WTC11 (cell line): Measurements from ENCODE around the gene STARD5. TPM values are rescaled to one million over a fixed set of nuclear protein-coding genes. Genes with fewer than 3 reads are reported as not detected.

Experiments
- ATAC-seq: fragments of 200-7000 bp; cut with Tn5 transposase; 2 replicates; pipeline ENCODE4 v1.10.0; 2021; ENCODE audit warnings: mild to moderate bottlenecking, moderate library complexity
- CTCF ChIA-PET: fragments of 300-600 bp; sonication (Branson Sonifier 250); formaldehyde crosslinking; loops from one replicate; lab custom pipeline; 2021; ENCODE audit warnings: antibody characterized with exemption; lab: Charles Lee
- POLR2A ChIA-PET: fragments of 350-600 bp; sonication (Branson Sonifier 250); formaldehyde crosslinking; loops from one replicate; lab custom pipeline; 2021; ENCODE audit warnings: antibody characterized with exemption; lab: Charles Lee
- DNase-seq: peaks from one replicate; pipeline ENCODE4 v3.0.0; 2021; ENCODE audit warnings: low spot score
- H3K27ac Mint-ChIP-seq: 2 replicates; pipeline ENCODE4 v1.8.0; 2021; ENCODE audit warnings: mixed read lengths
- H3K27me3 Mint-ChIP-seq: 2 replicates; pipeline ENCODE4 v1.8.0; 2021; ENCODE audit warnings: low read depth, mild to moderate bottlenecking, moderate library complexity, mixed read lengths
- H3K36me3 Mint-ChIP-seq: 2 replicates; pipeline ENCODE4 v1.8.0; 2021; ENCODE audit warnings: mixed read lengths
- H3K4me1 Mint-ChIP-seq: 2 replicates; pipeline ENCODE4 v1.8.0; 2022; ENCODE audit warnings: mixed read lengths
- H3K4me3 Mint-ChIP-seq: 2 replicates; pipeline ENCODE4 v1.8.0; 2021; ENCODE audit warnings: mild to moderate bottlenecking, moderate library complexity, mixed read lengths
- H3K9me3 Mint-ChIP-seq: 2 replicates; pipeline ENCODE4 v1.8.0; 2021; ENCODE audit warnings: mixed read lengths
- ATF1 ChIP-seq: sonication (generic); formaldehyde crosslinking; IDR thresholded peaks from 2 replicates; pipeline ENCODE4 v1.8.1; 2023; ENCODE audit warnings: mild to moderate bottlenecking, moderate library complexity, missing genetic modification reagents
- CREM ChIP-seq: sonication (generic); formaldehyde crosslinking; IDR thresholded peaks from 2 replicates; pipeline ENCODE4 v1.8.1; 2022; ENCODE audit warnings: mild to moderate bottlenecking, missing genetic modification reagents, moderate library complexity
- ELF4 ChIP-seq: sonication (generic); formaldehyde crosslinking; IDR thresholded peaks from 2 replicates; pipeline ENCODE4 v1.8.1; 2022; ENCODE audit warnings: low read depth, mild to moderate bottlenecking, moderate library complexity, missing genetic modification reagents
- FOXK1 ChIP-seq: sonication (generic); formaldehyde crosslinking; IDR thresholded peaks from 2 replicates; pipeline ENCODE4 v1.8.0; 2022; ENCODE audit warnings: mild to moderate bottlenecking, moderate library complexity, missing genetic modification reagents
- GABPB1 ChIP-seq: sonication (generic); formaldehyde crosslinking; IDR thresholded peaks from 2 replicates; pipeline ENCODE4 v1.8.1; 2023; ENCODE audit warnings: mild to moderate bottlenecking, missing genetic modification reagents
- GTF2I ChIP-seq: fragments of 250-450 bp; sonication (Bioruptor Pico); conservative IDR thresholded peaks from 2 replicates; pipeline ENCODE4 v1.4.0; 2021; ENCODE audit warnings: mild to moderate bottlenecking
- HMGA2 ChIP-seq: fragments of 250-450 bp; sonication (Bioruptor Pico); IDR thresholded peaks from 2 replicates; pipeline ENCODE4 v1.4.0; 2021; ENCODE audit warnings: mild to moderate bottlenecking, moderate library complexity
- HMGXB4 ChIP-seq: sonication (generic); formaldehyde crosslinking; IDR thresholded peaks from 2 replicates; pipeline ENCODE4 v1.8.1; 2023; ENCODE audit warnings: mild to moderate bottlenecking, moderate library complexity, missing genetic modification reagents
- JAZF1 ChIP-seq: fragments of 250-450 bp; sonication (Bioruptor Pico); IDR thresholded peaks from 2 replicates; pipeline ENCODE4 v1.9.0; 2021; ENCODE audit warnings: moderate library complexity, mild to moderate bottlenecking, inconsistent platforms
- JUN ChIP-seq: sonication (generic); formaldehyde crosslinking; IDR thresholded peaks from 2 replicates; pipeline ENCODE4 v1.8.0; 2023; ENCODE audit warnings: mild to moderate bottlenecking, missing genetic modification reagents
- MAX ChIP-seq: sonication (generic); formaldehyde crosslinking; IDR thresholded peaks from 2 replicates; pipeline ENCODE4 v1.8.0; 2022; ENCODE audit warnings: mild to moderate bottlenecking, missing genetic modification reagents
- NFE2L1 ChIP-seq: sonication (generic); formaldehyde crosslinking; IDR thresholded peaks from 2 replicates; pipeline ENCODE4 v1.8.1; 2023; ENCODE audit warnings: missing genetic modification reagents
- NR3C1 ChIP-seq: sonication (generic); formaldehyde crosslinking; conservative IDR thresholded peaks from 2 replicates; pipeline ENCODE4 v1.8.1; 2023; ENCODE audit warnings: low read depth, mild to moderate bottlenecking, missing genetic modification reagents
- PRDM15 ChIP-seq: sonication (generic); formaldehyde crosslinking; IDR thresholded peaks from 2 replicates; pipeline ENCODE4 v1.8.0; 2022; ENCODE audit warnings: missing genetic modification reagents
- SMAD3 ChIP-seq: sonication (generic); formaldehyde crosslinking; IDR thresholded peaks from 2 replicates; pipeline ENCODE4 v1.8.0; 2022; ENCODE audit warnings: missing genetic modification reagents, mild to moderate bottlenecking, borderline replicate concordance
- TEAD1 ChIP-seq: sonication (generic); formaldehyde crosslinking; IDR thresholded peaks from 2 replicates; pipeline ENCODE4 v1.8.0; 2022; ENCODE audit warnings: mild to moderate bottlenecking, missing genetic modification reagents
- TP53 ChIP-seq: sonication (generic); formaldehyde crosslinking; IDR thresholded peaks from 2 replicates; pipeline ENCODE4 v1.8.1; 2023; ENCODE audit warnings: mild to moderate bottlenecking, missing genetic modification reagents
- ZBTB21 ChIP-seq: sonication (generic); formaldehyde crosslinking; IDR thresholded peaks from 2 replicates; pipeline ENCODE4 v1.8.1; 2023; ENCODE audit warnings: mild to moderate bottlenecking, missing genetic modification reagents, borderline replicate concordance
- ZNF121 ChIP-seq: sonication (generic); formaldehyde crosslinking; IDR thresholded peaks from 2 replicates; pipeline ENCODE4 v1.8.0; 2023; ENCODE audit warnings: missing genetic modification reagents
- ZNF671 ChIP-seq: fragments of 250-450 bp; sonication (Bioruptor Pico); IDR thresholded peaks from 2 replicates; pipeline ENCODE4 v1.8.0; 2021; ENCODE audit warnings: mild to moderate bottlenecking
- total RNA-seq: library from RNA; stranded (reverse); gene quantifications from 3 replicates; pipeline ENCODE4 v1.2.3, GENCODE V29; 2021
- TF ChIP-seq, protein P1 (sequence below): sonication (generic); formaldehyde crosslinking; IDR thresholded peaks from 2 replicates; pipeline ENCODE4 v1.8.1; 2022; ENCODE audit warnings: low read depth, missing genetic modification reagents, borderline replicate concordance
- TF ChIP-seq, protein P2 (sequence below): sonication (generic); formaldehyde crosslinking; IDR thresholded peaks from 2 replicates; pipeline ENCODE4 v1.8.0; 2022; ENCODE audit warnings: mild to moderate bottlenecking, missing genetic modification reagents
- TF ChIP-seq, protein P3 (sequence below): sonication (generic); formaldehyde crosslinking; IDR thresholded peaks from 2 replicates; pipeline ENCODE4 v1.8.1; 2022; ENCODE audit warnings: mild to moderate bottlenecking, missing genetic modification reagents, moderate library complexity, borderline replicate concordance

The STARD5 gene
- total RNA-seq, 1 experiment from 2014 or later, result 6.8 TPM

- TF ChIP-seq PRDM15 (no peak), ELF4 (no peak), ATF1 (CRISPR knock-in tag) (no peak)
Observed at GRCh38 chr15:81327516-81327915, 3.6 kb upstream of the STARD5 start (continued).

- TF ChIP-seq FOXK1 (no peak), MAX (CRISPR knock-in tag) (no peak), ZBTB21 (CRISPR knock-in tag) (no peak), HMGXB4 (CRISPR knock-in tag) (no peak), JUN (no peak), JAZF1 (no peak), GABPB1 (no peak), TEAD1 (CRISPR knock-in tag) (no peak), NR3C1 (no peak), GTF2I (CRISPR knock-in tag) (no peak), SMAD3 (CRISPR knock-in tag) (no peak)
- TF ChIP-seq, protein P1, sequence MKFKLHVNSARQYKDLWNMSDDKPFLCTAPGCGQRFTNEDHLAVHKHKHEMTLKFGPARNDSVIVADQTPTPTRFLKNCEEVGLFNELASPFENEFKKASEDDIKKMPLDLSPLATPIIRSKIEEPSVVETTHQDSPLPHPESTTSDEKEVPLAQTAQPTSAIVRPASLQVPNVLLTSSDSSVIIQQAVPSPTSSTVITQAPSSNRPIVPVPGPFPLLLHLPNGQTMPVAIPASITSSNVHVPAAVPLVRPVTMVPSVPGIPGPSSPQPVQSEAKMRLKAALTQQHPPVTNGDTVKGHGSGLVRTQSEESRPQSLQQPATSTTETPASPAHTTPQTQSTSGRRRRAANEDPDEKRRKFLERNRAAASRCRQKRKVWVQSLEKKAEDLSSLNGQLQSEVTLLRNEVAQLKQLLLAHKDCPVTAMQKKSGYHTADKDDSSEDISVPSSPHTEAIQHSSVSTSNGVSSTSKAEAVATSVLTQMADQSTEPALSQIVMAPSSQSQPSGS (CRISPR knock-in tag), result no peak
- TF ChIP-seq, all 79 proteins: peak for 0
- H3K27ac Mint-ChIP-seq, result no peak overlapping the region
- ChIA-PET POLR2A (no interaction called here), CTCF (interaction anchor here (0.8 to 1.4 kb wide), 5 partner anchors 9 to 61 kb away, joined by 3 to 8 read pairs (median 3); no protein-coding TSS in a partner anchor)
- no peak overlapping the region for H3K4me3 Mint-ChIP-seq
- H3K4me1 Mint-ChIP-seq, result peaks cover 11% of the 10 kb centered on the region
- DNase-seq, result no peak
- H3K36me3 Mint-ChIP-seq, result no peaks in the 10 kb centered on the region
- peaks cover 12% of the 10 kb centered on the region for H3K27me3 Mint-ChIP-seq
- ATAC-seq, result no peak
- no peaks in the 10 kb centered on the region for H3K9me3 Mint-ChIP-seq
Observed at GRCh38 chr15:81326466-81327212, 2.7 kb upstream of the STARD5 start.

GRCh38 chr15:81323559-81323943 lies 390 bp downstream of the STARD5 start:
- ChIA-PET CTCF (interaction anchor here (0.8 to 1.9 kb wide), 10 partner anchors 13 to 346 kb away, joined by 3 to 20 read pairs (median 4); no protein-coding TSS in a partner anchor), POLR2A (no interaction called here)
- Mint-ChIP-seq H3K9me3 (no peaks in the 10 kb centered on the region), H3K36me3 (peaks cover 11% of the 10 kb centered on the region; the same call in 1 of the 2 replicates), H3K27ac (no peak overlapping the region), H3K27me3 (peaks cover 12% of the 10 kb centered on the region), H3K4me1 (peaks cover 11% of the 10 kb centered on the region), H3K4me3 (peak overlapping the region; percentile 100)
- DNase-seq (no peak), ATAC-seq (no peak)
- TF ChIP-seq HMGA2 (no peak), ZNF121 (no peak), ZNF671 (CRISPR knock-in tag) (no peak), NFE2L1 (CRISPR knock-in tag) (no peak), CREM (CRISPR knock-in tag) (no peak), GABPB1 (no peak), JUN (no peak), TP53 (CRISPR knock-in tag) (no peak)
- TF ChIP-seq, protein P2, sequence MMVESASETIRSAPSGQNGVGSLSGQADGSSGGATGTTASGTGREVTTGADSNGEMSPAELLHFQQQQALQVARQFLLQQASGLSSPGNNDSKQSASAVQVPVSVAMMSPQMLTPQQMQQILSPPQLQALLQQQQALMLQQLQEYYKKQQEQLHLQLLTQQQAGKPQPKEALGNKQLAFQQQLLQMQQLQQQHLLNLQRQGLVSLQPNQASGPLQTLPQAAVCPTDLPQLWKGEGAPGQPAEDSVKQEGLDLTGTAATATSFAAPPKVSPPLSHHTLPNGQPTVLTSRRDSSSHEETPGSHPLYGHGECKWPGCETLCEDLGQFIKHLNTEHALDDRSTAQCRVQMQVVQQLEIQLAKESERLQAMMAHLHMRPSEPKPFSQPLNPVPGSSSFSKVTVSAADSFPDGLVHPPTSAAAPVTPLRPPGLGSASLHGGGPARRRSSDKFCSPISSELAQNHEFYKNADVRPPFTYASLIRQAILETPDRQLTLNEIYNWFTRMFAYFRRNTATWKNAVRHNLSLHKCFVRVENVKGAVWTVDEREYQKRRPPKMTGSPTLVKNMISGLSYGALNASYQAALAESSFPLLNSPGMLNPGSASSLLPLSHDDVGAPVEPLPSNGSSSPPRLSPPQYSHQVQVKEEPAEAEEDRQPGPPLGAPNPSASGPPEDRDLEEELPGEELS, result no peak
- TF ChIP-seq, protein P3, sequence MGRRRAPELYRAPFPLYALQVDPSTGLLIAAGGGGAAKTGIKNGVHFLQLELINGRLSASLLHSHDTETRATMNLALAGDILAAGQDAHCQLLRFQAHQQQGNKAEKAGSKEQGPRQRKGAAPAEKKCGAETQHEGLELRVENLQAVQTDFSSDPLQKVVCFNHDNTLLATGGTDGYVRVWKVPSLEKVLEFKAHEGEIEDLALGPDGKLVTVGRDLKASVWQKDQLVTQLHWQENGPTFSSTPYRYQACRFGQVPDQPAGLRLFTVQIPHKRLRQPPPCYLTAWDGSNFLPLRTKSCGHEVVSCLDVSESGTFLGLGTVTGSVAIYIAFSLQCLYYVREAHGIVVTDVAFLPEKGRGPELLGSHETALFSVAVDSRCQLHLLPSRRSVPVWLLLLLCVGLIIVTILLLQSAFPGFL (CRISPR knock-in tag), result no peak
